A549 (cell line): ENCODE data around the gene EMILIN1. TPM values are rescaled to one million over a fixed set of nuclear protein-coding genes. Genes with fewer than 3 reads are reported as not detected.

Experiments
- ATAC-seq, 2 experiments: fragments of 200-7000 bp in 1 of 2; fragments of >200 bp in 1 of 2; cut with Nextera tagmentation in 1 of 2; cut with Tn5 transposase in 1 of 2; 3 replicates each; pipeline versions ENCODE4 v1.8.0 to v1.9.1; 2018 to 2020; ENCODE audit warnings: mild to moderate bottlenecking in 1 of 2, moderate library complexity in 1 of 2
- CTCF ChIA-PET: fragments of 300-600 bp; sonication (Branson Sonifier 250); formaldehyde crosslinking; extraction: SDS; loops from one replicate; lab custom pipeline; 2021; ENCODE audit warnings: antibody characterized with exemption, inconsistent platforms; lab: Yijun Ruan, JAX
- POLR2A ChIA-PET: fragments of 350-600 bp; formaldehyde crosslinking; extraction: SDS; loops from one replicate; lab custom pipeline; 2021; ENCODE audit warnings: antibody characterized with exemption, inconsistent platforms; lab: Yijun Ruan, JAX
- DNase-seq, 2 experiments: peaks; one replicate each; pipeline versions ENCODE4 v3.0.0 to v3.0.0-alpha.2; 2011 to 2016; ENCODE audit warnings: low read depth in 1 of 2, low spot score in 1 of 2
- FAIRE-seq: peaks from 2 replicates; lab custom pipeline; 2011; peaks lifted over from hg19 to GRCh38; lab: Jason Lieb, UNC
- H3K27ac ChIP-seq, 2 experiments: fragments of >200 bp; sonication (Bioruptor Twin); formaldehyde crosslinking; 3 replicates each; pipeline ENCODE4 v1.5.1; 2016 to 2017
- H3K4me1 ChIP-seq: fragments of >200 bp; sonication (Bioruptor Twin); formaldehyde crosslinking; 3 replicates; pipeline ENCODE4 v1.6.1; 2016
- H3K4me2 ChIP-seq: fragments of >200 bp; sonication (Bioruptor Twin); formaldehyde crosslinking; 3 replicates; pipeline ENCODE4 v1.6.1; 2016
- H3K4me3 ChIP-seq: fragments of >200 bp; sonication (Bioruptor Twin); formaldehyde crosslinking; 3 replicates; pipeline ENCODE4 v1.5.1; 2016
- H3K9me3 ChIP-seq: fragments of >200 bp; sonication (Bioruptor Twin); formaldehyde crosslinking; 3 replicates; pipeline ENCODE4 v1.6.1; 2016
- BHLHE40 ChIP-seq: IDR thresholded peaks from 2 replicates; pipeline ENCODE4 v1.6.1; 2012; ENCODE audit warnings: low read depth, low read length, inconsistent platforms
- CBX8 ChIP-seq: fragments of 200-600 bp; sonication (generic); IDR thresholded peaks from 2 replicates; pipeline ENCODE4 v1.6.1; 2016
- CEBPB ChIP-seq, 2 experiments: fragments of >200 bp in 1 of 2; sonication (Bioruptor Twin) in 1 of 2; formaldehyde crosslinking in 1 of 2; IDR thresholded peaks; 2 replicates each; pipeline ENCODE4 v1.6.1; 2012 to 2016
- EHMT2 ChIP-seq: fragments of 200-600 bp; sonication (generic); IDR thresholded peaks from 2 replicates; pipeline ENCODE4 v1.6.1; 2016; ENCODE audit warnings: antibody characterized with exemption, low read depth, mild to moderate bottlenecking, moderate library complexity
- EP300 ChIP-seq, 2 experiments: fragments of >200 bp; sonication (Bioruptor Twin); formaldehyde crosslinking; IDR thresholded peaks; 2 replicates in 1 of 2; 3 replicates in 1 of 2; pipeline ENCODE4 v1.6.1; 2016 to 2017
- HDAC2 ChIP-seq: fragments of 200-600 bp; sonication (generic); IDR thresholded peaks from 2 replicates; pipeline ENCODE4 v1.6.1; 2016
- HEYL ChIP-seq: fragments of 250-450 bp; sonication (Bioruptor Pico); IDR thresholded peaks from 2 replicates; pipeline ENCODE4 v1.8.0; 2021; ENCODE audit warnings: mild to moderate bottlenecking, moderate library complexity
- HOXB5 ChIP-seq: fragments of 250-450 bp; sonication (Bioruptor Pico); IDR thresholded peaks from 2 replicates; pipeline ENCODE4 v1.5.0; 2020; ENCODE audit warnings: mild to moderate bottlenecking, moderate library complexity
- JUN ChIP-seq, 2 experiments: fragments of >200 bp; sonication (Bioruptor Twin); formaldehyde crosslinking; IDR thresholded peaks; 2 replicates in 1 of 2; 3 replicates in 1 of 2; pipeline ENCODE4 v1.6.1; 2016 to 2017
- KDM1A ChIP-seq: fragments of 200-600 bp; sonication (generic); IDR thresholded peaks from 2 replicates; pipeline ENCODE4 v1.6.1; 2016; ENCODE audit warnings: low read depth, mild to moderate bottlenecking
- KDM5A ChIP-seq: fragments of 200-600 bp; sonication (generic); IDR thresholded peaks from 2 replicates; pipeline ENCODE4 v1.6.1; 2016; ENCODE audit warnings: antibody characterized with exemption, mild to moderate bottlenecking
- PHF8 ChIP-seq: fragments of 200-600 bp; sonication (generic); IDR thresholded peaks from 2 replicates; pipeline ENCODE4 v1.6.1; 2016; ENCODE audit warnings: low read depth, mild to moderate bottlenecking, antibody characterized with exemption, moderate library complexity, borderline replicate concordance
- RARB ChIP-seq: fragments of 250-450 bp; sonication (Bioruptor Pico); IDR thresholded peaks from 2 replicates; pipeline ENCODE4 v1.8.0; 2021; ENCODE audit warnings: mild to moderate bottlenecking, moderate library complexity
- TFCP2L1 ChIP-seq: fragments of 250-450 bp; sonication (Bioruptor Pico); IDR thresholded peaks from 2 replicates; pipeline ENCODE4 v1.5.0; 2021; ENCODE audit warnings: mild to moderate bottlenecking
- TP53 ChIP-seq: fragments of 250-450 bp; sonication (Bioruptor Pico); IDR thresholded peaks from 2 replicates; pipeline ENCODE4 v1.5.0; 2021; ENCODE audit warnings: mild to moderate bottlenecking, moderate library complexity
- ZC3H11A ChIP-seq: fragments of 450-650 bp; IDR thresholded peaks from 2 replicates; pipeline ENCODE4 v1.6.1; 2014; ENCODE audit warnings: antibody characterized with exemption, mild to moderate bottlenecking
- WGBS: methylation state at CpG from one replicate; pipeline ENCODE4 v1.1.6; 2017; ENCODE audit errors: missing lambda C conversion rate; 5-methylcytosine and 5-hydroxymethylcytosine counted together
- polyA plus RNA-seq, 4 experiments: library from polyadenylated mRNA; depleted of rRNA in 3 of 4; stranded (reverse); fragments of >200 nt; fragmentation: RNase III in 1 of 4; extraction: RNeasy Plus Mini Kit Qiagen cat#74134 plus additional on column Dnase treatment in 1 of 4; gene quantifications; 2 replicates in 3 of 4; 3 replicates in 1 of 4; pipeline ENCODE4 v1.2.3, GENCODE V29; 2011 to 2017
- TF ChIP-seq, protein P1 (sequence below): IDR thresholded peaks from 2 replicates; pipeline ENCODE4 v1.6.1; 2012; ENCODE audit warnings: low read depth, borderline replicate concordance
- TF ChIP-seq, protein P2 (sequence below): fragments of 200-600 bp; sonication (generic); IDR thresholded peaks from 2 replicates; pipeline ENCODE4 v1.6.1; 2016; ENCODE audit warnings: antibody characterized with exemption, mild to moderate bottlenecking, moderate library complexity
- TF ChIP-seq, protein P3 (sequence below): IDR thresholded peaks from 2 replicates; pipeline ENCODE4 v1.6.1; 2012
- TF ChIP-seq, protein P4 (sequence below): fragments of 250-450 bp; sonication (Bioruptor Pico); IDR thresholded peaks from 2 replicates; pipeline ENCODE4 v1.5.0; 2021; ENCODE audit warnings: mild to moderate bottlenecking, moderate library complexity, borderline replicate concordance

The EMILIN1 gene
- polyA plus RNA-seq, 2 of the 4 experiments (the other 2 are of a cell fraction): 0.13 to 0.49 TPM

DNA sequence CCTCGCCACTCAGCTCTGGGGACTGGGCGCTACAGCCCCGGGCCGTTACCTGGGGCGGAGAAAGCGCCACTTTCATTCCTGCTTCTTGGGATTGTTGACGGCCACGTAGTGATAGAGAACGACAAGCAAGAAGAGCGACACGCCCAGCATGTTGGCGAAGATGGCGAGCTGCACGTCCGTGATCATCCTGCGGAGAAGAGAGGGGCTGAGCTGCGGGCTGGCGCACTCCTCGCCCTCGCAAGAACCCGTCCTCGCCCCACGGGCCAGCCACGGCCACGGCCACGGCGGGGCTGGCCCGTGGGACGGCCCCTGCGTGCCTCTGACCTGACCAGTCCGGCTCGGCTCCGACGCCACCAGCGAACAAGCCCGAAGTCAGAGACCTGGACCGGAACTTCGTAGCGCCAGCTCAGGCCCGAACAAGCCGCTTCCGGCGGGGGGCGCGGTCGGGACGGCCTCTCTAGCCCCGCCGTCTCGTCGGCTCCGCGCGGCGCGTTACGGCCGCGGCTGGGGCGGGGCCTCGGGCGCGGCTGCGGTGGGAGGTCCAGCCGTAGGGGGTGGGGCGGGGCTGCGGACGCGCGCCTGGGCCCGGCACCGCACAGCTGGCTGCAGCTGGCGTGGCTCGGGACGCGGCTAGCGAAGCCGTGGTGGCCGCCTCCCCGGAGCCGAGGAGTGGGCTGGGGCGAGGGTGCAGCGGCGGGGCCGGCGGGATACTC, 7.0 kb upstream of the EMILIN1 start, which contains the start of gene OST4 (continued):
- TF ChIP-seq, protein P1, sequence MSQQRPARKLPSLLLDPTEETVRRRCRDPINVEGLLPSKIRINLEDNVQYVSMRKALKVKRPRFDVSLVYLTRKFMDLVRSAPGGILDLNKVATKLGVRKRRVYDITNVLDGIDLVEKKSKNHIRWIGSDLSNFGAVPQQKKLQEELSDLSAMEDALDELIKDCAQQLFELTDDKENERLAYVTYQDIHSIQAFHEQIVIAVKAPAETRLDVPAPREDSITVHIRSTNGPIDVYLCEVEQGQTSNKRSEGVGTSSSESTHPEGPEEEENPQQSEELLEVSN: no peak

DNA sequence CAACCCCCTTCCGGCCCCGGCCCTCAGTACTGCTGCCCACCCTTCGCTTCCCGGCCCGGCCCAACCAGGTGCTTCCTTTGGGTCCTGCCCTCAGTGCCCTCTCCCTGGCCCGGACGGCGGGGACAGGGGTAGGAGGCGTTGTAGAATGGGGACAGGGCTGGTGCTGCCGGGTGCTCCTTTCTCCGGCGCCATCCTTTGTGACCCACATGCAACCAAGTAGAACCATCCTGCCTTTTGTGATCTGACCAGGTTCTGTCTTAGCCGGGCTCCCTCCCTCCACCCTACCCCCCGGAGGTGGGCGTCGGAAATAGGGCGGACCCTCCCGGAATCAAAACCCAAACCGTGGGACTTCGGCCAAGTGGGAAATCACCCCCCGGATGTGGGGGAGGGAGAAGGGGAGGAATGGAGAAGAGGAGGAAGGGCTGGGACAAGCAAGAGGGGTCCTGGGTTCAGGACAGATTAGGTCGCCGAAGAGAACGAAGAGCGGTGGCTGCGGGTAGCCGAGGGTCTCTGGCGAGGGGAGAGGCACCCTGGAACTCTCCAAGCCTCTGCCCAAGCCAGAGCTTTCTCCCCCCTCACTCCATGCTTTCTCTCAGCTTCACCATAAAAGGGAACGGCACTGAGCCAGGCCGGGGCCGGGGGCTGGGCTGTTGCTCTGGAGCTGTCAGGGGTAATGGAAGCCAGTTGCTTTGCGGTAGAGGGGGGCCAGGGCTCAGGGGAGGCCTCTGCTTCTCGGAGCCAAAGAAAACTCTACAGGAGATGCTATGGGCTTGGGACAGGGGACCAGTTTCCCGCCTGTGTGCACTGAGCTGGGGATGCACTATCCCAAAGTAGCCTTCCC, 6.2 kb upstream of the EMILIN1 start:
- Histone ChIP-seq H3K4me2 (peak overlapping the region; percentile 94), H3K27ac (peak overlapping the region; percentile 88 to 93), H3K9me3 (no peaks in the 10 kb centered on the region), H3K4me3 (peak overlapping the region; percentile 92), H3K4me1 (peaks cover 19% of the 10 kb centered on the region)
- ChIA-PET CTCF (interaction anchor here (0.6 to 18.7 kb wide), 10 partner anchors 12 to 251 kb away, joined by 3 to 253 read pairs (median 4); partner anchors contain the start of genes AGBL5, EMILIN1, KHK and MPV17), POLR2A (interaction anchor here (0.6 to 2.0 kb wide), 13 partner anchors 9 to 221 kb away, joined by 3 to 37 read pairs (median 4); partner anchors contain the start of genes AGBL5, KHK and PREB)
- no peak for FAIRE-seq
- peak; percentile 60 to 70; a peak in 5 of 6 replicates for ATAC-seq
- 36% methylated on average over 31 of the region's 34 CpGs for WGBS
- DNase-seq: no peak
- TF ChIP-seq JUN (IDR thresholded peaks at IDR 0.05) (0 out of 5 replicates have a peak, but pooled peaks of 1 of the 2 experiments have one; percentile 13), CEBPB (IDR thresholded peaks at IDR 0.05) (no peak), BHLHE40 (no peak), RARB (CRISPR knock-in tag) (no peak)
- TF ChIP-seq, protein P2, sequence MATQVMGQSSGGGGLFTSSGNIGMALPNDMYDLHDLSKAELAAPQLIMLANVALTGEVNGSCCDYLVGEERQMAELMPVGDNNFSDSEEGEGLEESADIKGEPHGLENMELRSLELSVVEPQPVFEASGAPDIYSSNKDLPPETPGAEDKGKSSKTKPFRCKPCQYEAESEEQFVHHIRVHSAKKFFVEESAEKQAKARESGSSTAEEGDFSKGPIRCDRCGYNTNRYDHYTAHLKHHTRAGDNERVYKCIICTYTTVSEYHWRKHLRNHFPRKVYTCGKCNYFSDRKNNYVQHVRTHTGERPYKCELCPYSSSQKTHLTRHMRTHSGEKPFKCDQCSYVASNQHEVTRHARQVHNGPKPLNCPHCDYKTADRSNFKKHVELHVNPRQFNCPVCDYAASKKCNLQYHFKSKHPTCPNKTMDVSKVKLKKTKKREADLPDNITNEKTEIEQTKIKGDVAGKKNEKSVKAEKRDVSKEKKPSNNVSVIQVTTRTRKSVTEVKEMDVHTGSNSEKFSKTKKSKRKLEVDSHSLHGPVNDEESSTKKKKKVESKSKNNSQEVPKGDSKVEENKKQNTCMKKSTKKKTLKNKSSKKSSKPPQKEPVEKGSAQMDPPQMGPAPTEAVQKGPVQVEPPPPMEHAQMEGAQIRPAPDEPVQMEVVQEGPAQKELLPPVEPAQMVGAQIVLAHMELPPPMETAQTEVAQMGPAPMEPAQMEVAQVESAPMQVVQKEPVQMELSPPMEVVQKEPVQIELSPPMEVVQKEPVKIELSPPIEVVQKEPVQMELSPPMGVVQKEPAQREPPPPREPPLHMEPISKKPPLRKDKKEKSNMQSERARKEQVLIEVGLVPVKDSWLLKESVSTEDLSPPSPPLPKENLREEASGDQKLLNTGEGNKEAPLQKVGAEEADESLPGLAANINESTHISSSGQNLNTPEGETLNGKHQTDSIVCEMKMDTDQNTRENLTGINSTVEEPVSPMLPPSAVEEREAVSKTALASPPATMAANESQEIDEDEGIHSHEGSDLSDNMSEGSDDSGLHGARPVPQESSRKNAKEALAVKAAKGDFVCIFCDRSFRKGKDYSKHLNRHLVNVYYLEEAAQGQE: no peak
- TF ChIP-seq, protein P3, sequence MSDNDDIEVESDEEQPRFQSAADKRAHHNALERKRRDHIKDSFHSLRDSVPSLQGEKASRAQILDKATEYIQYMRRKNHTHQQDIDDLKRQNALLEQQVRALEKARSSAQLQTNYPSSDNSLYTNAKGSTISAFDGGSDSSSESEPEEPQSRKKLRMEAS: no peak

DNA sequence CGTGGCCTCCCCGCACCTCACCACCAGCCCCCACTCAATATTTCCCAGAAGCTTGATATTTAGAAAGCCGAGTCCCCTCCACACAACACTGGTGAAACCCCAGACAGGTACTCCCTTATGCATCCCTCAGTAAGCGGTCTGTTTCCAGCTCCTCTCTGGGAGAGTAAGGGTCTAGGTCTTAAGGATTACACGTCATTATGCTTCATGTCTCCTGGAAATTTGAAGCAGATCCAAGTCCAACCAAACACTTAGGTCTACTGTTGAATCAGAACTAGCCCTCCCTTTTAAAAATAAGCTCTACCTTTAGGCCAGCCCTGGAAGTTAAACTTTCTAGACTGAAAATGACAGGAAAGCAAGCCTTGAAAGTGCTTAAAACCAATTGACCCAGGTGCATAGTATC, 5.5 kb upstream of the EMILIN1 start:
- TF ChIP-seq KDM1A: no peak
- TF ChIP-seq KDM5A: no peak
- TF ChIP-seq HDAC2: no peak
- TF ChIP-seq TFCP2L1: no peak
- no peak for TF ChIP-seq HEYL (CRISPR knock-in tag)
- TF ChIP-seq, protein P4, sequence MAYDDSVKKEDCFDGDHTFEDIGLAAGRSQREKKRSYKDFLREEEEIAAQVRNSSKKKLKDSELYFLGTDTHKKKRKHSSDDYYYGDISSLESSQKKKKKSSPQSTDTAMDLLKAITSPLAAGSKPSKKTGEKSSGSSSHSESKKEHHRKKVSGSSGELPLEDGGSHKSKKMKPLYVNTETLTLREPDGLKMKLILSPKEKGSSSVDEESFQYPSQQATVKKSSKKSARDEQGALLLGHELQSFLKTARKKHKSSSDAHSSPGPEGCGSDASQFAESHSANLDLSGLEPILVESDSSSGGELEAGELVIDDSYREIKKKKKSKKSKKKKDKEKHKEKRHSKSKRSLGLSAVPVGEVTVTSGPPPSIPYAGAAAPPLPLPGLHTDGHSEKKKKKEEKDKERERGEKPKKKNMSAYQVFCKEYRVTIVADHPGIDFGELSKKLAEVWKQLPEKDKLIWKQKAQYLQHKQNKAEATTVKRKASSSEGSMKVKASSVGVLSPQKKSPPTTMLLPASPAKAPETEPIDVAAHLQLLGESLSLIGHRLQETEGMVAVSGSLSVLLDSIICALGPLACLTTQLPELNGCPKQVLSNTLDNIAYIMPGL (CRISPR knock-in tag): no peak
- TF ChIP-seq ZC3H11A: no peak
- TF ChIP-seq HOXB5 (CRISPR knock-in tag): no peak
- no peak for TF ChIP-seq BHLHE40
- TF ChIP-seq EHMT2: no peak
- no peak for TF ChIP-seq CEBPB (IDR thresholded peaks at IDR 0.05)
- TF ChIP-seq, protein P2: no peak
- TF ChIP-seq CBX8: no peak
- TF ChIP-seq TP53 (CRISPR knock-in tag): no peak
- TF ChIP-seq PHF8: no peak
- TF ChIP-seq EP300 (IDR thresholded peaks at IDR 0.05): no peak
- ATAC-seq (no peak), DNase-seq (no peak), FAIRE-seq (no peak)
- no peaks in the 10 kb centered on the region for H3K9me3 ChIP-seq
- H3K4me3 ChIP-seq: no peak overlapping the region
- POLR2A ChIA-PET: interaction anchor here (1.1 kb wide), 1 partner anchor 8 kb away, joined by 7 read pairs; no protein-coding TSS in a partner anchor
- H3K4me1 ChIP-seq: peaks cover 19% of the 10 kb centered on the region
- 93% methylated on average over 5 of the region's 5 CpGs for WGBS
- H3K27ac ChIP-seq: peak overlapping the region in 1 of 2 experiments; percentile 93; a peak in 2 of 6 replicates
- CTCF ChIA-PET: interaction anchor here (0.6 to 18.7 kb wide), 9 partner anchors 11 to 250 kb away, joined by 3 to 253 read pairs (median 3); partner anchors contain the start of genes AGBL5, EMILIN1, KHK and MPV17
- H3K4me2 ChIP-seq: no peak overlapping the region; the same call in 2 of the 3 replicates
